Measurements from ENCODE around the gene NUCB2.
"Not testable (repeated sequence)": the region's sequence is repeated elsewhere in the genome, so short reads cannot be mapped to it uniquely, and the experiment has no call there.

DNA sequence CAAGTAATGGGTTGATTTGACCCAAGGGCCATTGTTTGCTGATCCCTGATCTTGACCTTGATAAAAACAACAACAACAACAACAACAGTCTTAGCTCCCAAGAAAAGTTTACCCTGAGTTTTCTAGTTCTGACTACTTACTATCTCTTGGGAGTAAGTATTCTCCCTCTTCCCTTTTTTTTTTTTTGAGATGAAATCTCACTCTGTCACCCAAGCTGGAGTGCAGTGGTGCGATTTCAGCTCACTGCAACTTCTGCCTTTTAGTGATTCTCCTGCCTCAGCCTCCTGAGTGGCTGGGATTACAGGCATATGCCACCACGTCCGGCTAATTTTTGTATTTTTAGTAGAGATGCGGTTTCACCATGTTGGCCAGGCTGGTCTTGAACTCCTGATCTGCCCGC lies 8.0 kb upstream of the NUCB2 start:
- TF ChIP-seq, protein P1, sequence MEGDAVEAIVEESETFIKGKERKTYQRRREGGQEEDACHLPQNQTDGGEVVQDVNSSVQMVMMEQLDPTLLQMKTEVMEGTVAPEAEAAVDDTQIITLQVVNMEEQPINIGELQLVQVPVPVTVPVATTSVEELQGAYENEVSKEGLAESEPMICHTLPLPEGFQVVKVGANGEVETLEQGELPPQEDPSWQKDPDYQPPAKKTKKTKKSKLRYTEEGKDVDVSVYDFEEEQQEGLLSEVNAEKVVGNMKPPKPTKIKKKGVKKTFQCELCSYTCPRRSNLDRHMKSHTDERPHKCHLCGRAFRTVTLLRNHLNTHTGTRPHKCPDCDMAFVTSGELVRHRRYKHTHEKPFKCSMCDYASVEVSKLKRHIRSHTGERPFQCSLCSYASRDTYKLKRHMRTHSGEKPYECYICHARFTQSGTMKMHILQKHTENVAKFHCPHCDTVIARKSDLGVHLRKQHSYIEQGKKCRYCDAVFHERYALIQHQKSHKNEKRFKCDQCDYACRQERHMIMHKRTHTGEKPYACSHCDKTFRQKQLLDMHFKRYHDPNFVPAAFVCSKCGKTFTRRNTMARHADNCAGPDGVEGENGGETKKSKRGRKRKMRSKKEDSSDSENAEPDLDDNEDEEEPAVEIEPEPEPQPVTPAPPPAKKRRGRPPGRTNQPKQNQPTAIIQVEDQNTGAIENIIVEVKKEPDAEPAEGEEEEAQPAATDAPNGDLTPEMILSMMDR (IDR thresholded peaks at IDR 0.05), result not testable (repeated sequence)
- TF ChIP-seq POLR2A, POLR2AphosphoS5, EP300 (IDR thresholded peaks at IDR 0.05): not testable (repeated sequence)
